HepG2 (cell line): ENCODE measurements around the gene TIMELESS. TPM values are rescaled to one million over a fixed set of nuclear protein-coding genes. Genes with fewer than 3 reads are reported as not detected.

Experiments used
- CBX5 ChIP-seq: sonication (generic); formaldehyde crosslinking; IDR thresholded peaks from 2 replicates; pipeline ENCODE4 v1.4.0; 2020; ENCODE audit warnings: missing genetic modification reagents, borderline replicate concordance
- DPF2 ChIP-seq: sonication (generic); formaldehyde crosslinking; IDR thresholded peaks from 2 replicates; pipeline ENCODE4 v1.4.0; 2020; ENCODE audit warnings: mild to moderate bottlenecking, low read depth, missing genetic modification reagents, borderline replicate concordance
- REL ChIP-seq: sonication (generic); formaldehyde crosslinking; conservative IDR thresholded peaks from 2 replicates; pipeline ENCODE4 v1.8.0; 2022; ENCODE audit warnings: mild to moderate bottlenecking, missing genetic modification reagents, moderate library complexity
- TP53 ChIP-seq: sonication (generic); formaldehyde crosslinking; conservative IDR thresholded peaks from 2 replicates; pipeline ENCODE4 v1.4.0; 2020; ENCODE audit warnings: missing genetic modification reagents
- ZFP82 ChIP-seq: sonication (generic); formaldehyde crosslinking; IDR thresholded peaks from 2 replicates; pipeline ENCODE4 v1.5.1; 2020; ENCODE audit warnings: mild to moderate bottlenecking, missing genetic modification reagents, borderline replicate concordance
- ZMAT3 ChIP-seq: sonication (generic); formaldehyde crosslinking; conservative IDR thresholded peaks from 2 replicates; pipeline ENCODE4 v1.7.0; 2021; ENCODE audit warnings: missing genetic modification reagents
- ZNF263 ChIP-seq: sonication (generic); formaldehyde crosslinking; IDR thresholded peaks from 2 replicates; pipeline ENCODE4 v1.4.0; 2020; ENCODE audit warnings: missing genetic modification reagents
- ZNF350 ChIP-seq: sonication (generic); formaldehyde crosslinking; IDR thresholded peaks from 2 replicates; pipeline ENCODE4 v1.4.0; 2020; ENCODE audit warnings: mild to moderate bottlenecking, low read depth, missing genetic modification reagents, borderline replicate concordance
- ZNF382 ChIP-seq: sonication (generic); formaldehyde crosslinking; IDR thresholded peaks from 2 replicates; pipeline ENCODE4 v1.5.0; 2020; ENCODE audit warnings: missing genetic modification reagents, mild to moderate bottlenecking, borderline replicate concordance
- ZNF460 ChIP-seq: sonication (generic); formaldehyde crosslinking; IDR thresholded peaks from 2 replicates; pipeline ENCODE4 v1.5.1; 2020; ENCODE audit warnings: missing genetic modification reagents, mild to moderate bottlenecking, borderline replicate concordance
- ZNF503 ChIP-seq: sonication (generic); formaldehyde crosslinking; IDR thresholded peaks from 2 replicates; pipeline ENCODE4 v1.4.0; 2020; ENCODE audit warnings: missing genetic modification reagents
- ZNF564 ChIP-seq: sonication (generic); formaldehyde crosslinking; IDR thresholded peaks from 2 replicates; pipeline ENCODE4 v1.8.1; 2023; ENCODE audit warnings: mild to moderate bottlenecking, missing genetic modification reagents
- polyA plus RNA-seq, 8 experiments: library from polyadenylated mRNA; depleted of rRNA in 3 of 8; stranded (reverse) in 7 of 8; unstranded in 1 of 8; fragments of >200 nt; fragmentation: Illumina TruSeq in 4 of 8; extraction: Trizol in 4 of 8; gene quantifications; 2 replicates each; pipeline versions ENCODE4 v1.2.1 to v1.2.3, GENCODE V29; 2011 to 2016; ENCODE audit warnings: low read depth in 4 of 8, missing spikeins in 1 of 8, mixed read lengths in 1 of 8; ENCODE audit not compliant: insufficient read depth in 1 of 8
- total RNA-seq, 5 experiments: library from RNA; depleted of rRNA; stranded (reverse); fragments of >200 nt; fragmentation: Illumina TruSeq; extraction: Trizol; gene quantifications; 2 replicates each; pipeline ENCODE4 v1.2.3, GENCODE V29; 2016; ENCODE audit warnings: low read depth in 1 of 5
- TF ChIP-seq, protein P1 (sequence below): sonication (generic); formaldehyde crosslinking; IDR thresholded peaks from 2 replicates; pipeline ENCODE4 v1.9.0; 2021; ENCODE audit warnings: missing genetic modification reagents, mild to moderate bottlenecking, borderline replicate concordance
- TF ChIP-seq, protein P2 (sequence below): sonication (generic); formaldehyde crosslinking; IDR thresholded peaks from 2 replicates; pipeline ENCODE4 v1.8.1; 2023; ENCODE audit warnings: missing genetic modification reagents, inconsistent platforms, borderline replicate concordance
- TF ChIP-seq, protein P3 (sequence below): sonication (generic); formaldehyde crosslinking; IDR thresholded peaks from 2 replicates; pipeline ENCODE4 v1.8.1; 2023; ENCODE audit warnings: mild to moderate bottlenecking, moderate library complexity, missing genetic modification reagents
- TF ChIP-seq, protein P4 (sequence below): sonication (generic); formaldehyde crosslinking; IDR thresholded peaks from 2 replicates; pipeline ENCODE4 v1.9.0; 2021; ENCODE audit warnings: missing genetic modification reagents, borderline replicate concordance

The TIMELESS gene
- total and polyA plus RNA-seq, 2 of the 13 experiments (the other 11 are each of a cell fraction or from before 2014, with no cell fraction given): 4.0 to 20.3 TPM

GRCh38 chr12:56488041-56488955 is 39.1 kb upstream of the TIMELESS start, which contains the start of gene GLS2 (continued):
- TF ChIP-seq ZMAT3 (CRISPR knock-in tag) (peak; percentile 91; the same call in 1 of the 2 replicates), CBX5 (no peak), REL (CRISPR knock-in tag) (peak; percentile 59; the same call in 1 of the 2 replicates), ZNF350 (CRISPR knock-in tag) (no peak; the same call in 1 of the 2 replicates), TP53 (CRISPR knock-in tag) (0 out of 2 replicates have a peak, but pooled peaks have one; percentile 74), ZFP82 (CRISPR knock-in tag) (peak; percentile 88; the same call in 1 of the 2 replicates), ZNF263 (CRISPR knock-in tag) (peak; percentile 99), ZNF503 (CRISPR knock-in tag) (0 out of 2 replicates have a peak, but pooled peaks have one; percentile 47), DPF2 (CRISPR knock-in tag) (no peak), ZNF382 (CRISPR knock-in tag) (no peak), ZNF564 (CRISPR knock-in tag) (peak; percentile 77), ZNF460 (no peak)
- TF ChIP-seq, protein P1, sequence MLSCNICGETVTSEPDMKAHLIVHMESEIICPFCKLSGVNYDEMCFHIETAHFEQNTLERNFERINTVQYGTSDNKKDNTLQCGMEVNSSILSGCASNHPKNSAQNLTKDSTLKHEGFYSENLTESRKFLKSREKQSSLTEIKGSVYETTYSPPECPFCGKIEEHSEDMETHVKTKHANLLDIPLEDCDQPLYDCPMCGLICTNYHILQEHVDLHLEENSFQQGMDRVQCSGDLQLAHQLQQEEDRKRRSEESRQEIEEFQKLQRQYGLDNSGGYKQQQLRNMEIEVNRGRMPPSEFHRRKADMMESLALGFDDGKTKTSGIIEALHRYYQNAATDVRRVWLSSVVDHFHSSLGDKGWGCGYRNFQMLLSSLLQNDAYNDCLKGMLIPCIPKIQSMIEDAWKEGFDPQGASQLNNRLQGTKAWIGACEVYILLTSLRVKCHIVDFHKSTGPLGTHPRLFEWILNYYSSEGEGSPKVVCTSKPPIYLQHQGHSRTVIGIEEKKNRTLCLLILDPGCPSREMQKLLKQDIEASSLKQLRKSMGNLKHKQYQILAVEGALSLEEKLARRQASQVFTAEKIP (CRISPR knock-in tag): no peak
- TF ChIP-seq, protein P2, sequence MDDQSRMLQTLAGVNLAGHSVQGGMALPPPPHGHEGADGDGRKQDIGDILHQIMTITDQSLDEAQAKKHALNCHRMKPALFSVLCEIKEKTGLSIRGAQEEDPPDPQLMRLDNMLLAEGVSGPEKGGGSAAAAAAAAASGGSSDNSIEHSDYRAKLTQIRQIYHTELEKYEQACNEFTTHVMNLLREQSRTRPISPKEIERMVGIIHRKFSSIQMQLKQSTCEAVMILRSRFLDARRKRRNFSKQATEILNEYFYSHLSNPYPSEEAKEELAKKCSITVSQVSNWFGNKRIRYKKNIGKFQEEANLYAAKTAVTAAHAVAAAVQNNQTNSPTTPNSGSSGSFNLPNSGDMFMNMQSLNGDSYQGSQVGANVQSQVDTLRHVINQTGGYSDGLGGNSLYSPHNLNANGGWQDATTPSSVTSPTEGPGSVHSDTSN (CRISPR knock-in tag): peak; percentile 93; the same call in 1 of the 2 replicates
- TF ChIP-seq, protein P3, sequence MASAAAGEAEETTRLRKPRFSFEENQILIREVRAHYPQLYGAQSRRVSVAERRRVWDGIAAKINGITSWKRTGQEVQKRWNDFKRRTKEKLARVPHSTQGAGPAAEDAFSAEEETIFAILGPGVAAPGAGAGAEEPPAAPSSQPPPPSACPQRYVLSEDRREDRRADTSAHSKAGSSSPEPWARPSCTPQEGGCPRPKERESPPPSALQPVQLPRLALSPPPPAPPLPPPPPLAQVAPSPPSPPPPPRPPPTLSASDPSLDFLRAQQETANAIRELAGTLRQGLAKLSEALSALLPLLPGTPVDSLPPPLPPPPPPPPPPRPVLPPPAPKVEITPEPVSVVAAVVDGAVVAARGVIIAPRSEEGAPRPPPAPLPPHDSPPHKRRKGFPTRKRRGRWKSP (CRISPR knock-in tag): peak; percentile 37
- TF ChIP-seq, protein P4, sequence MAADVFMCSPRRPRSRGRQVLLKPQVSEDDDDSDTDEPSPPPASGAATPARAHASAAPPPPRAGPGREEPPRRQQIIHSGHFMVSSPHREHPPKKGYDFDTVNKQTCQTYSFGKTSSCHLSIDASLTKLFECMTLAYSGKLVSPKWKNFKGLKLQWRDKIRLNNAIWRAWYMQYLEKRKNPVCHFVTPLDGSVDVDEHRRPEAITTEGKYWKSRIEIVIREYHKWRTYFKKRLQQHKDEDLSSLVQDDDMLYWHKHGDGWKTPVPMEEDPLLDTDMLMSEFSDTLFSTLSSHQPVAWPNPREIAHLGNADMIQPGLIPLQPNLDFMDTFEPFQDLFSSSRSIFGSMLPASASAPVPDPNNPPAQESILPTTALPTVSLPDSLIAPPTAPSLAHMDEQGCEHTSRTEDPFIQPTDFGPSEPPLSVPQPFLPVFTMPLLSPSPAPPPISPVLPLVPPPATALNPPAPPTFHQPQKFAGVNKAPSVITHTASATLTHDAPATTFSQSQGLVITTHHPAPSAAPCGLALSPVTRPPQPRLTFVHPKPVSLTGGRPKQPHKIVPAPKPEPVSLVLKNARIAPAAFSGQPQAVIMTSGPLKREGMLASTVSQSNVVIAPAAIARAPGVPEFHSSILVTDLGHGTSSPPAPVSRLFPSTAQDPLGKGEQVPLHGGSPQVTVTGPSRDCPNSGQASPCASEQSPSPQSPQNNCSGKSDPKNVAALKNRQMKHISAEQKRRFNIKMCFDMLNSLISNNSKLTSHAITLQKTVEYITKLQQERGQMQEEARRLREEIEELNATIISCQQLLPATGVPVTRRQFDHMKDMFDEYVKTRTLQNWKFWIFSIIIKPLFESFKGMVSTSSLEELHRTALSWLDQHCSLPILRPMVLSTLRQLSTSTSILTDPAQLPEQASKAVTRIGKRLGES (CRISPR knock-in tag): peak; percentile 95
